GM12878 (cell line): ENCODE measurements around the gene DHDH. TPM values are rescaled to one million over a fixed set of nuclear protein-coding genes. Genes with fewer than 3 reads are reported as not detected.

Experiments used
- ATAC-seq: fragments of 200-7000 bp; cut with Tn5 transposase; 3 replicates; pipeline ENCODE4 v1.9.1; 2020; ENCODE audit warnings: mild to moderate bottlenecking, moderate library complexity
- BruUV-seq: library from RNA; stranded (reverse); fragments of 400-500 nt; replicated peaks from 2 replicates; lab custom pipeline; 2021; lab: Mats Ljungman, UMichigan
- CTCF ChIA-PET: fragments of 300-600 bp; sonication (Branson Sonifier 250); formaldehyde crosslinking; extraction: SDS; loops from one replicate; lab custom pipeline; 2021; ENCODE audit warnings: inconsistent platforms; lab: Yijun Ruan, JAX
- POLR2A ChIA-PET: fragments of 350-600 bp; formaldehyde crosslinking; extraction: SDS; loops from one replicate; lab custom pipeline; 2021; ENCODE audit warnings: inconsistent platforms; lab: Charles Lee
- RAD21 ChIA-PET: fragments of 300-600 bp; sonication (Branson Sonifier 250); formaldehyde crosslinking; loops from one replicate; lab custom pipeline; 2023; ENCODE audit warnings: antibody characterized with exemption; ENCODE audit not compliant: unreplicated experiment; lab: Charles Lee
- SMC1A ChIA-PET: fragments of 300-600 bp; sonication (Branson Sonifier 250); formaldehyde crosslinking; loops from one replicate; lab custom pipeline; 2023; ENCODE audit not compliant: unreplicated experiment, uncharacterized antibody; lab: Charles Lee
- DNase-seq: peaks from one replicate; pipeline ENCODE4 v3.0.0-alpha.2; 2011; ENCODE audit warnings: low read depth, low spot score
- FAIRE-seq: peaks from 3 replicates; lab custom pipeline; 2011; peaks lifted over from hg19 to GRCh38; lab: Jason Lieb, UNC
- H2AFZ ChIP-seq: 2 replicates; pipeline ENCODE4 v1.6.0; 2011; ENCODE audit warnings: low read depth, low read length, control low read depth; ENCODE audit not compliant: control insufficient read depth
- H3K27ac ChIP-seq: 2 replicates; pipeline ENCODE4 v1.5.1; 2011; ENCODE audit warnings: control low read depth; ENCODE audit not compliant: control insufficient read depth, insufficient read depth
- H3K27me3 ChIP-seq, 2 experiments: replicated peaks in 1 of 2; 2 replicates each; pipeline versions ENCODE4 v1.6.0 to v1.6.1; 2011; ENCODE audit warnings: low read length in 1 of 2; ENCODE audit not compliant: control insufficient read depth in 2 of 2, insufficient read depth in 2 of 2
- H3K36me3 ChIP-seq, 2 experiments: 2 replicates each; pipeline ENCODE4 v1.5.1; 2011; ENCODE audit warnings: low read length in 1 of 2; ENCODE audit not compliant: control insufficient read depth in 2 of 2, insufficient read depth in 2 of 2
- H3K4me1 ChIP-seq: 2 replicates; pipeline ENCODE4 v1.6.1; 2011; ENCODE audit warnings: mild to moderate bottlenecking, low read length, moderate library complexity, mixed read lengths; ENCODE audit not compliant: control insufficient read depth, insufficient read depth
- H3K4me2 ChIP-seq: 2 replicates; pipeline ENCODE4 v1.6.0; 2011; ENCODE audit warnings: control low read depth; ENCODE audit not compliant: control insufficient read depth, insufficient read depth
- H3K4me3 ChIP-seq: fragments of 200-600 bp; sonication (generic); 2 replicates; pipeline ENCODE4 v1.5.1; 2016
- H3K79me2 ChIP-seq: 2 replicates; pipeline ENCODE4 v1.6.0; 2011; ENCODE audit warnings: low read length; ENCODE audit not compliant: control insufficient read depth, insufficient read depth
- H3K9ac ChIP-seq: 2 replicates; pipeline ENCODE4 v1.8.0; 2011; ENCODE audit warnings: low read length, control low read depth, mixed read lengths; ENCODE audit not compliant: control insufficient read depth, insufficient read depth
- H3K9me3 ChIP-seq: replicated peaks from 3 replicates; pipeline ENCODE4 v1.5.1; 2011; ENCODE audit warnings: mild to moderate bottlenecking, low read length; ENCODE audit not compliant: control insufficient read depth, insufficient read depth
- H4K20me1 ChIP-seq: 2 replicates; pipeline ENCODE4 v1.6.0; 2011; ENCODE audit not compliant: control insufficient read depth, insufficient read depth
- BMI1 ChIP-seq: fragments of 450-650 bp; IDR thresholded peaks from 2 replicates; pipeline ENCODE4 v1.6.1; 2016; ENCODE audit warnings: mild to moderate bottlenecking, moderate library complexity, borderline replicate concordance
- EP300 ChIP-seq, 2 experiments: fragments of 150-350 bp in 1 of 2; IDR thresholded peaks; 2 replicates each; pipeline ENCODE4 v1.6.1; 2011 to 2012; ENCODE audit warnings: low read depth in 2 of 2, low read length in 2 of 2, borderline replicate concordance in 1 of 2, improper control_type of control experiment in 1 of 2, inconsistent platforms in 1 of 2; ENCODE audit not compliant: control insufficient read depth in 1 of 2
- ESRRA ChIP-seq: IDR thresholded peaks from 2 replicates; pipeline ENCODE4 v1.6.1; 2012; ENCODE audit warnings: mild to moderate bottlenecking, low read length, improper control_type of control experiment
- EZH2 ChIP-seq: IDR thresholded peaks from 2 replicates; pipeline ENCODE4 v1.6.1; 2012; ENCODE audit warnings: low read depth, mild to moderate bottlenecking, control low read depth, inconsistent platforms, low read length, borderline replicate concordance; ENCODE audit not compliant: control insufficient read depth
- HCFC1 ChIP-seq: fragments of 150-350 bp; IDR thresholded peaks from 2 replicates; pipeline ENCODE4 v1.6.1; 2014; ENCODE audit warnings: low read length
- JUNB ChIP-seq: IDR thresholded peaks from 2 replicates; pipeline ENCODE4 v1.6.1; 2016; ENCODE audit warnings: antibody characterized with exemption, mild to moderate bottlenecking
- MTA2 ChIP-seq: fragments of 450-650 bp; IDR thresholded peaks from 2 replicates; pipeline ENCODE4 v1.6.1; 2016; ENCODE audit warnings: low read depth, mild to moderate bottlenecking, moderate library complexity
- MXI1 ChIP-seq: fragments of 150-350 bp; IDR thresholded peaks from 2 replicates; pipeline ENCODE4 v1.6.1; 2011; ENCODE audit warnings: low read depth, mild to moderate bottlenecking, inconsistent platforms, low read length, improper control_type of control experiment
- POLR2A ChIP-seq: IDR thresholded peaks from 2 replicates; pipeline ENCODE4 v1.6.1; 2011; ENCODE audit warnings: low read depth, mild to moderate bottlenecking, low read length
- RAD51 ChIP-seq: fragments of 450-650 bp; IDR thresholded peaks from 2 replicates; pipeline ENCODE4 v1.6.1; 2016; ENCODE audit warnings: moderate library complexity, mild to moderate bottlenecking, inconsistent platforms
- WGBS: methylation state at CpG from one replicate; pipeline ENCODE4 v1.1.6; 2016; ENCODE audit warnings: low lambda C conversion rate; ENCODE audit not compliant: insufficient replicate concordance, insufficient coverage; ENCODE audit errors: missing lambda C conversion rate; 5-methylcytosine and 5-hydroxymethylcytosine counted together
- in situ Hi-C: fragments of 300-500 bp; cut with MboI; formaldehyde crosslinking; loops from 9 replicates; pipeline ENCODE4 v1.14.3; 2018; ENCODE audit warnings: mixed read lengths
- intact Hi-C: fragments of 100-400 bp; cut with micrococcal nuclease; formaldehyde crosslinking; loops from one replicate; pipeline ENCODE4 v1.14.2; 2022; ENCODE audit not compliant: unreplicated experiment
- polyA plus RNA-seq, 11 experiments: library from polyadenylated mRNA; depleted of rRNA in 4 of 11; unstranded in 6 of 11; stranded (reverse) in 5 of 11; fragments of >200 nt; fragmentation: Nextera tagmentation in 4 of 11; fragmentation: Illumina TruSeq in 1 of 11; extraction: Ambion mirVana in 4 of 11; extraction: Trizol in 1 of 11; gene quantifications; 1 replicate in 1 of 11; 2 replicates in 10 of 11; pipeline versions ENCODE4 v1.2.1 to v1.2.3, GENCODE V29; 2011 to 2016; ENCODE audit warnings: inconsistent platforms in 2 of 11, missing spikeins in 2 of 11, low read depth in 1 of 11
- total RNA-seq, 4 experiments: library from RNA; depleted of rRNA in 3 of 4; stranded (reverse); fragments of >200 nt in 3 of 4; fragmentation: Illumina TruSeq in 1 of 4; extraction: Trizol in 1 of 4; gene quantifications; 2 replicates each; pipeline versions ENCODE4 v1.2.1 to v1.2.3, GENCODE V29; 2013 to 2021
- TF ChIP-seq, protein P1 (sequence below): fragments of 450-650 bp; IDR thresholded peaks from 2 replicates; pipeline ENCODE4 v1.6.1; 2017; ENCODE audit warnings: antibody characterized with exemption, mild to moderate bottlenecking, moderate library complexity
- TF ChIP-seq, protein P2 (sequence below), 3 experiments: IDR thresholded peaks in 2 of 3; conservative IDR thresholded peaks in 1 of 3; 2 replicates each; pipeline ENCODE4 v1.5.1; 2011; ENCODE audit warnings: low read depth in 3 of 3, low read length in 3 of 3, mild to moderate bottlenecking in 3 of 3, control low read depth in 2 of 3, moderate library complexity in 2 of 3, inconsistent platforms in 1 of 3, mixed read lengths in 1 of 3; ENCODE audit not compliant: control insufficient read depth in 2 of 3, insufficient read depth in 1 of 3; ENCODE audit errors: extremely low read depth in 1 of 3

DHDH gene
- total and polyA plus RNA-seq, 10 of the 15 experiments (the other 5 are each of a cell fraction or from before 2014, with no cell fraction given) = 0.13 to 0.21 (median 0.15) TPM; not detected in 7

DNA sequence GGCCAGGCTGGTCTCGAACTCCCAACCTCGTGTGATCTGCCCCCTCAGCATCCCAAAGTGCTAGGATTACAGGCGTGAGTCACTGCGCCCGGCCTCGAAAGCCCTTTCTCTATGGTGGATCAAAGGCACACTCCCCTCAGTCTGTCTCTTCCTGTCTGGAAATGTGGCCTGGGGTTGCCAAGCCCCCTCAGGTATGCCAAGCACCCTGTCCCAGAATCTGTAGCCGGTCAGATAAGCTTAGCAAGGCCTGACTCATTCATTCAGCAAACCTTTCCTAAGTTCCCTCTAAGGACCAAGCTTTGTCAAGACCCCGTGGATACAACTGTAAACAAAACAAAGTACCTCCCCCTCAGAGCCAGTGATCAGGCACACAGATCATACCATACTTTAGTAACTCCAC is 19.3 kb upstream of the DHDH start (continued):
- TF ChIP-seq, protein P1, sequence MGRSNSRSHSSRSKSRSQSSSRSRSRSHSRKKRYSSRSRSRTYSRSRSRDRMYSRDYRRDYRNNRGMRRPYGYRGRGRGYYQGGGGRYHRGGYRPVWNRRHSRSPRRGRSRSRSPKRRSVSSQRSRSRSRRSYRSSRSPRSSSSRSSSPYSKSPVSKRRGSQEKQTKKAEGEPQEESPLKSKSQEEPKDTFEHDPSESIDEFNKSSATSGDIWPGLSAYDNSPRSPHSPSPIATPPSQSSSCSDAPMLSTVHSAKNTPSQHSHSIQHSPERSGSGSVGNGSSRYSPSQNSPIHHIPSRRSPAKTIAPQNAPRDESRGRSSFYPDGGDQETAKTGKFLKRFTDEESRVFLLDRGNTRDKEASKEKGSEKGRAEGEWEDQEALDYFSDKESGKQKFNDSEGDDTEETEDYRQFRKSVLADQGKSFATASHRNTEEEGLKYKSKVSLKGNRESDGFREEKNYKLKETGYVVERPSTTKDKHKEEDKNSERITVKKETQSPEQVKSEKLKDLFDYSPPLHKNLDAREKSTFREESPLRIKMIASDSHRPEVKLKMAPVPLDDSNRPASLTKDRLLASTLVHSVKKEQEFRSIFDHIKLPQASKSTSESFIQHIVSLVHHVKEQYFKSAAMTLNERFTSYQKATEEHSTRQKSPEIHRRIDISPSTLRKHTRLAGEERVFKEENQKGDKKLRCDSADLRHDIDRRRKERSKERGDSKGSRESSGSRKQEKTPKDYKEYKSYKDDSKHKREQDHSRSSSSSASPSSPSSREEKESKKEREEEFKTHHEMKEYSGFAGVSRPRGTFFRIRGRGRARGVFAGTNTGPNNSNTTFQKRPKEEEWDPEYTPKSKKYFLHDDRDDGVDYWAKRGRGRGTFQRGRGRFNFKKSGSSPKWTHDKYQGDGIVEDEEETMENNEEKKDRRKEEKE = no peak

DNA sequence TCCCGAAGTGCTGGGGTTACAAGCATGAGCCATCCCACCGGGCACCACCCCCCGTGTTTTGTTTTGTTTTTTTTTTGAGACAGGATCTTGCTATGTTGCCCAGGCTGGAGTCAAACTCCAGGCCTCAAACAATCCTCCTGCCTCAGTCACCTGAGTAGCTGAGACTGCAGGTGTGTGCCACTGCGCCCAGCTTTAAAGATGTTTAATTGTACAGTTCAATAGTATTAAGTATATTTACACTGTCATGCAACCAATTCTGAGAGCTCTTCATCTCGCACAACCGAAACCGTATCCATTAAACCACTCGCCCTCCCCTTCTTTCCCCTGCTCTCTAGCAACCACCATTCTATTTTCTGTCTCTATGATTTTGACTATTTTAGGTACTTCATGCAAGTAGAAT is 17.7 kb upstream of the DHDH start:
- FAIRE-seq (no peak), DNase-seq (no peak), ATAC-seq (no peak)
- POLR2A ChIA-PET = interaction anchor here (0.6 kb wide), 1 partner anchor 12 kb away, joined by 4 read pairs; no protein-coding TSS in a partner anchor
- in situ Hi-C loops (no loop called here), intact Hi-C loops (no loop called here)
- no peak overlapping the region for H3K4me2 ChIP-seq
- H3K27ac ChIP-seq = no peak overlapping the region
- CTCF ChIA-PET = interaction anchor here (1.5 kb wide), 1 partner anchor 55 kb away, joined by 5 read pairs; no protein-coding TSS in a partner anchor
- no peaks in the 10 kb centered on the region for H3K79me2 ChIP-seq
- H3K36me3 ChIP-seq = peaks cover 8 to 16% of the 10 kb centered on the region in 2 experiments
- H3K27me3 ChIP-seq = no peaks in the 10 kb centered on the region
- BruUV-seq = no TSS peak
- peaks cover 8% of the 10 kb centered on the region for H3K4me1 ChIP-seq
- SMC1A ChIA-PET = interaction anchor here (1.3 kb wide), 1 partner anchor 128 kb away, joined by 3 read pairs; no protein-coding TSS in a partner anchor
- no peak overlapping the region for H2AFZ ChIP-seq
- H3K4me3 ChIP-seq = no peak overlapping the region
- H4K20me1 ChIP-seq = no peaks in the 10 kb centered on the region
- no peak overlapping the region for H3K9ac ChIP-seq
- RAD21 ChIA-PET = no interaction called here
- WGBS = 92% methylated on average over 8 of the region's 8 CpGs
- H3K9me3 ChIP-seq = no peaks in the 10 kb centered on the region
- TF ChIP-seq EZH2 (no peak), HCFC1 (no peak), RAD51 (no peak), EP300 (IDR thresholded peaks at IDR 0.05; ENCODE audit: borderline replicate concordance in 1 of 2, control insufficient read depth in 1 of 2, low read depth in 2 of 2, low read length in 2 of 2) (no peak), JUNB (no peak), ESRRA (no peak), POLR2A (no peak), MTA2 (no peak), MXI1 (no peak), BMI1 (no peak)
- TF ChIP-seq, protein P2, sequence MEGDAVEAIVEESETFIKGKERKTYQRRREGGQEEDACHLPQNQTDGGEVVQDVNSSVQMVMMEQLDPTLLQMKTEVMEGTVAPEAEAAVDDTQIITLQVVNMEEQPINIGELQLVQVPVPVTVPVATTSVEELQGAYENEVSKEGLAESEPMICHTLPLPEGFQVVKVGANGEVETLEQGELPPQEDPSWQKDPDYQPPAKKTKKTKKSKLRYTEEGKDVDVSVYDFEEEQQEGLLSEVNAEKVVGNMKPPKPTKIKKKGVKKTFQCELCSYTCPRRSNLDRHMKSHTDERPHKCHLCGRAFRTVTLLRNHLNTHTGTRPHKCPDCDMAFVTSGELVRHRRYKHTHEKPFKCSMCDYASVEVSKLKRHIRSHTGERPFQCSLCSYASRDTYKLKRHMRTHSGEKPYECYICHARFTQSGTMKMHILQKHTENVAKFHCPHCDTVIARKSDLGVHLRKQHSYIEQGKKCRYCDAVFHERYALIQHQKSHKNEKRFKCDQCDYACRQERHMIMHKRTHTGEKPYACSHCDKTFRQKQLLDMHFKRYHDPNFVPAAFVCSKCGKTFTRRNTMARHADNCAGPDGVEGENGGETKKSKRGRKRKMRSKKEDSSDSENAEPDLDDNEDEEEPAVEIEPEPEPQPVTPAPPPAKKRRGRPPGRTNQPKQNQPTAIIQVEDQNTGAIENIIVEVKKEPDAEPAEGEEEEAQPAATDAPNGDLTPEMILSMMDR (IDR thresholded peaks at IDR 0.05 in 2 of 3, conservative IDR thresholded peaks at IDR 0.05 in 1 of 3; ENCODE audit: control insufficient read depth in 2 of 3, extremely low read depth in 1 of 3, insufficient read depth in 1 of 3, low read depth in 3 of 3, low read length in 3 of 3) = no peak
- TF ChIP-seq, protein P1 = no peak
